Measurements from ENCODE around the gene CNTN5. TPM values are rescaled to one million over a fixed set of nuclear protein-coding genes. Genes with fewer than 3 reads are reported as not detected.

Gene CNTN5
- total RNA-seq, 2 donors from 2014 or later, result 0.23 to 0.33 TPM

GRCh38 chr11:100302824-100303223 is 1282.1 kb downstream of the CNTN5 start:
- intact Hi-C loops (cut with DNase I), result no loop called here
- no peak for DNase-seq (ENCODE audit: low spot score)

DNA sequence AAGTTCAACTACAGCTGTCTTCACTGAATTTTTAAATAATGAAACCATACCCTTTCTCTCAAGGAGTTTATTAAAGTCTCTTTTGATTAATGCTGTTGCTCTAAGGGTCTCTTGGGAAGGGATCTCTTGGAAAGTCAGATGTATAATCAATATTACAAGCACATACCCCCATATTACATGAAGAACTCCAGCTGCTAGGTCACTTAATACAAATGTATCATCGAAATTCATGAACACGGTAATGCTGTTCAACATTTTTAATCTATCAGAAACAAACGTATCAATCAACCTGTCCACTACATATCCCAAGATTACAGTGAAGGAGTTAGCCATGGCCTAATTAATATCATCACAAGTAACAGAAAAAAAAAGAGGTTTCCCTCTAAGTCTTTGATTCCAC is 1283.1 kb downstream of the CNTN5 start:
- DNase-seq (ENCODE audit: low spot score), result no peak
- intact Hi-C loops (cut with DNase I), result no loop called here

- DNase-seq (ENCODE audit: low spot score), result no peak
- intact Hi-C loops (cut with DNase I), result no loop called here
These were observed 1287.5 kb downstream of the CNTN5 start for GRCh38 chr11:100308202-100308601.

- no peak for DNase-seq (ENCODE audit: low spot score)
- intact Hi-C loops (cut with DNase I), result no loop called here
These were observed 1295.2 kb downstream of the CNTN5 start for GRCh38 chr11:100315946-100316345.

- intact Hi-C loops (cut with DNase I), result no loop called here
- DNase-seq (ENCODE audit: low spot score), result no peak
These were observed 1296.2 kb downstream of the CNTN5 start for GRCh38 chr11:100316952-100317351.

GRCh38 chr11:100319691-100320090 is 1298.9 kb downstream of the CNTN5 start:
- intact Hi-C loops (cut with DNase I), result no loop called here
- DNase-seq (ENCODE audit: low spot score), result no peak

GRCh38 chr11:100328626-100329340 is 1308.0 kb downstream of the CNTN5 start:
- intact Hi-C loops (cut with DNase I), result no loop called here
- no peak for DNase-seq (ENCODE audit: low spot score)

DNA sequence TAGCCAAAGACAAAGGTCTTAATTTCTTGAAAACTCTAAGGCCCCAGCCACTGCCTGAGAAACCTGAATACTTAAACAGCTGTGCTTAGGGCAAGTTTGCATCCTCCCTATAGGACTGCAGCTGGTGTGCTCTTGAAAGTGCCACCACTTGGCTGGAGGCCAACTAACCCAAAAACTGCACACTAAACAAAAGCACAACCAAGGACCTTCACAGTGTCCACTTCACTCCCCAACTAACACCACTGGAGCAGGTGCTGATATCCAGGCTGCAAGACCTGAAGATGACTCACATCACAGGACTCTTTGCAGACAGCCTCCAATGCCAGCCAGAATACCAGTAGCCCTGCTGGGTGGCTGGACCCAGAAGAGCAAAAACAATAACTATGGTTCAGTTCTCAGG is 1308.6 kb downstream of the CNTN5 start:
- intact Hi-C loops (cut with DNase I), result no loop called here
- no peak for DNase-seq (ENCODE audit: low spot score)

- intact Hi-C loops (cut with DNase I), result no loop called here
- DNase-seq (ENCODE audit: low spot score), result no peak
These were observed 1316.1 kb downstream of the CNTN5 start for GRCh38 chr11:100336873-100337272.

GRCh38 chr11:100338144-100338840 is 1317.5 kb downstream of the CNTN5 start:
- no peak for DNase-seq (ENCODE audit: low spot score)
- intact Hi-C loops (cut with DNase I), result no loop called here

DNA sequence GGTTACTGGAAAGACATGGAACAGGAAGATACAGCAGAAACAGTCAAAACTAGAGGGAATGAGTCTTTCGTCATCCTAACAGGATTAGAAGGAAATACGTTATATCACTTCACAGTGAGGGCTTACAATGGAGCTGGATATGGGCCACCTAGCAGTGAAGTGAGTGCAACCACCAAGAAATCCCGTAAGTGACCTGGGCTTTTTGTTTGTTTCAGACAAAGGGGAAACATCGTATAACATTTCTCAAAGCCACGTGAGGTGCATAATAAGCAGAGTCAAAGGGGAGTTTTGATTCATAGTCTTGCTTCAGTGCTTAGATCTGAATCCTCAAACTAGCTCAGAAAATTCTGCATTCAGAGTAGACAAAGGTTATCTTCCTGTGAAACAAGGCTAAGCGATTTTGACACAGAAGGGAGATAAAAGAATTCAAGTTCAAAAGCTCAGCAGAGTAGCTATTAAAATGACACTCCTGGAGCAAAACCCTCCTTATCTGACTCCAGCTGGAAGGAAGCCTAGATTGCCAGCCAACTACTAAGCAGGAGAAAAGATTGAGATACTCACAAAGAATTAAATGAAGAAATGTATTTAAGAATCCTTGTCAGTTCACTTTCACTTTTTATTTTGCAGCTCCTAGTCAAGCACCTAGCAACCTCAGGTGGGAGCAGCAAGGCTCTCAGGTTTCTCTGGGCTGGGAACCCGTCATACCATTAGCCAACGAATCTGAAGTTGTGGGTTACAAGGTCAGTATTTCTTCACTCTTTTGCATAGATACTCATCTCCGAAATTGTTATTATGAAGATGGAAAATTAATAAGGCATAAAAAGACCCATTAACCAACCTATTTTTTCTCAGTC is 1319.9 kb downstream of the CNTN5 start:
- no peak for DNase-seq (ENCODE audit: low spot score)
- intact Hi-C loops (cut with DNase I), result loop anchor here in 1 of 2 donors (5.0 kb wide), 1 partner anchor 1417 kb away; no protein-coding TSS in a partner anchor

GRCh38 chr11:100353083-100353482 is 1332.3 kb downstream of the CNTN5 start:
- intact Hi-C loops (cut with DNase I), result no loop called here
- no peak for DNase-seq (ENCODE audit: low spot score)

GRCh38 chr11:100354736-100355135 is 1334.0 kb downstream of the CNTN5 start:
- intact Hi-C loops (cut with DNase I), result no loop called here
- DNase-seq (ENCODE audit: low spot score), result no peak

DNA sequence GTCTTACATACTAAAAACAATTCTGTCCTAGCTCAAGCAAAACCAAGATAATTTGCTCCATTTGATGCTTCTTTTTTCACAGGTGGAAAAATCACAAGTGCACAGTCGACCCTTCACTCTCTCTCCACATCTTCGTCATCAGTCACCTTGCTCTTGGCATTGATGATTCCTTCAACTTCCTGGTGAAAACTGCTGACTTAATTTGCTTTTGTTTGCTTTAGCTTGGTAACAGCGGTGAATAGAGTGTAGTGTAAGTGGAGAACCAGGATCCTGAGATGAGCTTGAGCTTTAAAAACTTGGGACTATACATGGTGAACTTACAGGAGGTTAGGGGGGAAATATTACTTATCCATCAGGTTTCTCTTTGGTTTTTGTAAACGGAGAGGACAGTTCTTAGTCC is 1335.3 kb downstream of the CNTN5 start:
- intact Hi-C loops (cut with DNase I), result no loop called here
- DNase-seq (ENCODE audit: low spot score), result no peak

DNA sequence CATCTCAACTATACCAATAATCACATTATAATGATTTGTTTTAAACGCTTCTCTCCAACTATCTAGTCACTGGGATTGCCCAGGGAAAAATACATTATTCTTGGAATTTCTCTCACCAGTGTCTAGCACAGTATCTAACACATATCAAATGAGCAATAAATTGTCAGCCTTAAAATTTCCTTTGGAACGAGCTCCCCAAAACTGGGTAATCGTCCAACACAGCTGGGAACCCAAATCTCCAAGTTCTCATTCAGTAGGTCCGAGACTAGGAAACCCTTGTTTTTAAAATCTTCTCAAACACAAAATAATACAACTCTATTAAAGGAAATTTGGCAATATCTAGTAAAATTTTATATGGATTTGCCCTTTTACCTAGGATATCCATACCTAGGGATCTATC is 1338.5 kb downstream of the CNTN5 start:
- no peak for DNase-seq (ENCODE audit: low spot score)
- intact Hi-C loops (cut with DNase I), result no loop called here

GRCh38 chr11:100367892-100368291 is 1347.1 kb downstream of the CNTN5 start:
- intact Hi-C loops (cut with DNase I), result no loop called here

DNA sequence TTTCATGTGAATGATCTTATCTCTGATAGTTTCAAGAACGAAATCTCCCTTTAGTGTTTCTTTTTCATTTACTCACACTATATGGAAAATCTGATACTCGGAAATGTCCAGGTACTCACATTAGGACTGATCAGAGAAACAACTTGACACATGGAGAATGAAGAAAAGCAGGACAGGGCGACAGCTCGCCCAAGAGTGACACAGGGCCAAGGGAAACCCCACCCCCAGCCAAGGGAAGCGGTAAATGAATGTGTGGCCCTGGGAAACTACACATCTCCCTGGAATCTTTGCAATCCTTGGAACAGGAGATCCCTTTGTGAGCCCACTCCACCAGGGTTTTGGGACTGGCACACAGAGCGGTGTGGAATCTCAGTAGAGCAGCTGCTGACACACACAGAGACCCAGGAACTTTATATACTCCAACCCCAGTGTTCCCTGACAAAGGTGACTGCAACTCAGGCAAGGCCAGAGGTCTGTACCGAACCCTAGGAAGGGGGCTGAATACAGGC is 1362.7 kb downstream of the CNTN5 start:
- intact Hi-C loops (cut with DNase I), result no loop called here
- DNase-seq (ENCODE audit: low spot score), result no peak

More at GRCh38 chr11:100367892-100368291, 1347.1 kb downstream of the CNTN5 start:
- DNase-seq (ENCODE audit: low spot score), result no peak

GRCh38 chr11:100396266-100396665 is 1375.5 kb downstream of the CNTN5 start:
- intact Hi-C loops (cut with DNase I), result no loop called here
- DNase-seq (ENCODE audit: low spot score), result no peak

DNA sequence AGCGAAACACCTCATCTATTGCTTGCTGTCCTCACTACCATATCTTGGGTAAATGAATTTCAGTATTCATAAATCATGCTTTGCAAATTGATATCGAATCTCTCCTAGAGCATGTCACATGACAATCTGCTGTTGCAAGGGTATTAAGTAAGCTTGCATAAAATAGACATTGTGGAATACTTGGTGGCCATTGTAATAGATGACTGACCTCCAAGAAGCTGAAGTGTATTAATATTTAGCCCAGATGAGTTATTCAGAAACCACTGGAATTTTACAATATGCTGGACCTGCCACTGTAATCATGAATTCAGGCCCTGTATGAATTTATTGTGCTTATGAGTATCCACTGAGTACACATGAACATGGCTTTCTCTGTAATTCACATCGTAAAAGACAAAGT is 1376.7 kb downstream of the CNTN5 start:
- intact Hi-C loops (cut with DNase I), result no loop called here
- DNase-seq (ENCODE audit: low spot score), result no peak

DNA sequence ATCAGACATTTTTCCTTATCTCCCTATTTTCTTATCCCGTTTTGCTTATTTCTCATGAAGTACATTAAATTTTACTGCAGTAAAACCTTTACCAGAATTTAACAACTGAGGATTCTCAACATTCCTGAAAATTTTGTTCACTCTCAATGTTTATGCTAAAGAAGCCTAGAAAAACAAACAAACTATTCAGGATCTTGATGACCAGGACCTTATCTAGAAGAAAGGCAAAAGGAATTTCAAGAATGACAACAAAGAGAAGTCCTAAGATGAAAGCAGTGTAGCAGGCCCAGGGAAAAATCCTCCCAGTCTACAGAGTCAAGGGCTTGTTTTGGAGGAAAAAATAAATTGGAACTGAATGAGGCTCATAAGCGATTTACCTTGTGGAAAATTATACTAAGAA is 1383.1 kb downstream of the CNTN5 start:
- intact Hi-C loops (cut with DNase I), result no loop called here
- no peak for DNase-seq (ENCODE audit: low spot score)
